H9 (cell line): Measurements from ENCODE around the gene MRPL20. TPM values are rescaled to one million over a fixed set of nuclear protein-coding genes. Genes with fewer than 3 reads are reported as not detected.

Experiments used
- DNase-seq: peaks from one replicate; pipeline ENCODE4 v3.0.0-alpha.2; 2017
- H2AFZ ChIP-seq: one replicate; pipeline ENCODE4 v1.6.1; 2013; ENCODE audit warnings: mild to moderate bottlenecking, low read length, control low read depth, moderate library complexity
- H2AK5ac ChIP-seq: 2 replicates; pipeline ENCODE4 v1.6.1; 2013; ENCODE audit warnings: low read length, control low read depth, mixed read lengths; ENCODE audit not compliant: insufficient read length
- H2BK120ac ChIP-seq: one replicate; pipeline ENCODE4 v1.6.1; 2013; ENCODE audit warnings: low read depth, mild to moderate bottlenecking, low read length, control low read depth, inconsistent platforms; ENCODE audit not compliant: poor library complexity, severe bottlenecking
- H2BK12ac ChIP-seq: 2 replicates; pipeline ENCODE4 v1.6.1; 2013; ENCODE audit warnings: low read length, control low read depth, mixed read lengths, low read depth; ENCODE audit not compliant: insufficient read length
- H2BK15ac ChIP-seq: 2 replicates; pipeline ENCODE4 v1.6.1; 2013; ENCODE audit warnings: low read depth, low read length, control low read depth
- H2BK20ac ChIP-seq: one replicate; pipeline ENCODE4 v1.6.1; 2013; ENCODE audit warnings: low read depth, mild to moderate bottlenecking, low read length, control low read depth, inconsistent platforms; ENCODE audit not compliant: poor library complexity, severe bottlenecking
- H2BK5ac ChIP-seq: 2 replicates; pipeline ENCODE4 v1.6.1; 2013; ENCODE audit warnings: low read length, control low read depth, mixed read lengths; ENCODE audit not compliant: insufficient read length
- H3K14ac ChIP-seq: 2 replicates; pipeline ENCODE4 v1.6.1; 2013; ENCODE audit warnings: low read length, control low read depth; ENCODE audit not compliant: insufficient read depth
- H3K18ac ChIP-seq: 2 replicates; pipeline ENCODE4 v1.6.1; 2013; ENCODE audit warnings: low read depth, mild to moderate bottlenecking, mixed read lengths, low read length, control low read depth; ENCODE audit not compliant: insufficient read length
- H3K23ac ChIP-seq: 2 replicates; pipeline ENCODE4 v1.6.1; 2013; ENCODE audit warnings: low read length, control low read depth, mixed read lengths, low read depth; ENCODE audit not compliant: insufficient read length
- H3K23me2 ChIP-seq: 2 replicates; pipeline ENCODE4 v1.6.1; 2013; ENCODE audit warnings: low read depth, mild to moderate bottlenecking, mixed read lengths, low read length, control low read depth; ENCODE audit not compliant: insufficient read length, poor library complexity, severe bottlenecking
- H3K27ac ChIP-seq: 2 replicates; pipeline ENCODE4 v1.5.1; 2013; ENCODE audit warnings: low read length, control low read depth, mixed read lengths, low read depth; ENCODE audit not compliant: insufficient read length
- H3K27me3 ChIP-seq: 2 replicates; pipeline ENCODE4 v1.6.1; 2013; ENCODE audit warnings: low read length, control low read depth, inconsistent platforms; ENCODE audit not compliant: insufficient read depth
- H3K4ac ChIP-seq: 2 replicates; pipeline ENCODE4 v1.6.1; 2013; ENCODE audit warnings: low read depth, mild to moderate bottlenecking, control low read depth, inconsistent platforms, low read length, moderate library complexity
- H3K4me1 ChIP-seq: 2 replicates; pipeline ENCODE4 v1.6.1; 2013; ENCODE audit warnings: low read length, control low read depth, inconsistent platforms; ENCODE audit not compliant: insufficient read depth
- H3K4me2 ChIP-seq: 2 replicates; pipeline ENCODE4 v1.6.1; 2013; ENCODE audit warnings: low read length, control low read depth, mixed read lengths; ENCODE audit not compliant: insufficient read length, insufficient read depth
- H3K56ac ChIP-seq: 2 replicates; pipeline ENCODE4 v1.6.1; 2013; ENCODE audit warnings: low read depth, mild to moderate bottlenecking, mixed read lengths, low read length, control low read depth; ENCODE audit not compliant: insufficient read length
- H3K79me1 ChIP-seq: 2 replicates; pipeline ENCODE4 v1.6.1; 2013; ENCODE audit warnings: low read depth, mild to moderate bottlenecking, moderate library complexity, low read length, control low read depth, inconsistent platforms; ENCODE audit not compliant: insufficient read depth, poor library complexity, severe bottlenecking
- H3K79me2 ChIP-seq: 2 replicates; pipeline ENCODE4 v1.6.1; 2013; ENCODE audit warnings: low read length, control low read depth, inconsistent platforms; ENCODE audit not compliant: insufficient read depth
- H3K9ac ChIP-seq: 2 replicates; pipeline ENCODE4 v1.6.1; 2013; ENCODE audit warnings: low read length, control low read depth, mixed read lengths; ENCODE audit not compliant: insufficient read length; ENCODE audit errors: extremely low read depth
- H3K9me3 ChIP-seq: one replicate; pipeline ENCODE4 v1.6.1; 2013; ENCODE audit warnings: low read depth, low read length, inconsistent platforms; ENCODE audit not compliant: control insufficient read depth
- H3T11ph ChIP-seq: one replicate; pipeline ENCODE4 v1.6.1; 2013; ENCODE audit warnings: mild to moderate bottlenecking, low read length, control low read depth, inconsistent platforms
- H4K20me1 ChIP-seq: one replicate; pipeline ENCODE4 v1.6.1; 2013; ENCODE audit not compliant: control insufficient read depth, insufficient read length, insufficient read depth
- H4K5ac ChIP-seq: 2 replicates; pipeline ENCODE4 v1.6.1; 2013; ENCODE audit warnings: low read depth, mild to moderate bottlenecking, mixed read lengths, low read length, control low read depth; ENCODE audit not compliant: insufficient read length
- H4K8ac ChIP-seq: replicated peaks from 2 replicates; pipeline ENCODE4 v1.6.1; 2013; ENCODE audit warnings: low read length, control low read depth, mixed read lengths, low read depth; ENCODE audit not compliant: insufficient read length
- H4K91ac ChIP-seq: 2 replicates; pipeline ENCODE4 v1.6.1; 2013; ENCODE audit warnings: low read depth, mild to moderate bottlenecking, moderate library complexity, mixed read lengths, low read length, control low read depth; ENCODE audit not compliant: insufficient read length
- H3K27ac Mint-ChIP-seq, 3 experiments: 2 replicates in 2 of 3; 3 replicates in 1 of 3; pipeline ENCODE4 v1.8.0; 2020 to 2021; ENCODE audit warnings: mixed read lengths in 3 of 3, mild to moderate bottlenecking in 1 of 3, moderate library complexity in 1 of 3
- H3K27me3 Mint-ChIP-seq: 2 replicates; pipeline ENCODE4 v1.8.0; 2021; ENCODE audit warnings: low read depth, mild to moderate bottlenecking, moderate library complexity, mixed read lengths
- H3K36me3 Mint-ChIP-seq, 3 experiments: 2 replicates in 2 of 3; 3 replicates in 1 of 3; pipeline ENCODE4 v1.8.0; 2020 to 2021; ENCODE audit warnings: low read depth in 3 of 3, mixed read lengths in 3 of 3; ENCODE audit not compliant: insufficient read depth in 1 of 3
- H3K4me1 Mint-ChIP-seq, 2 experiments: 2 replicates each; pipeline ENCODE4 v1.8.0; 2020; ENCODE audit warnings: mixed read lengths in 2 of 2
- H3K4me3 Mint-ChIP-seq, 2 experiments: 2 replicates in 1 of 2; 3 replicates in 1 of 2; pipeline ENCODE4 v1.8.0; 2020 to 2021; ENCODE audit warnings: mild to moderate bottlenecking in 2 of 2, mixed read lengths in 2 of 2, moderate library complexity in 1 of 2
- H3K9me3 Mint-ChIP-seq, 2 experiments: 2 replicates in 1 of 2; 3 replicates in 1 of 2; pipeline ENCODE4 v1.8.0; 2020; ENCODE audit warnings: mild to moderate bottlenecking in 2 of 2, mixed read lengths in 2 of 2, moderate library complexity in 1 of 2
- CTCF ChIP-seq: fragments of 200-600 bp; sonication (generic); conservative IDR thresholded peaks from 3 replicates; pipeline ENCODE4 v1.8.0; 2021; ENCODE audit warnings: antibody characterized with exemption, mild to moderate bottlenecking
- WGBS: extraction: QIAGEN DNeasy Blood & Tissue Kit; methylation state at CpG from one replicate; pipeline ENCODE4 v1.1.7; 2013; ENCODE audit warnings: missing lambda C conversion rate, low lambda C conversion rate, mixed read lengths; ENCODE audit not compliant: insufficient read length; ENCODE audit errors: extremely low coverage; 5-methylcytosine and 5-hydroxymethylcytosine counted together
- total RNA-seq: library from RNA; stranded (reverse); gene quantifications from 2 replicates; pipeline ENCODE4 v1.2.1, GENCODE V29; 2021

MRPL20 gene
- total RNA-seq, 1 experiment from 2014 or later: 162 TPM

GRCh38 chr1:1399872-1400575 lies 7.1 kb downstream of the MRPL20 start:
- peak overlapping the region; percentile 83 to 96 (median 93); a peak in 6 of 7 replicates for H3K27ac Mint-ChIP-seq
- WGBS: no CpG with 5 or more reads among the region's 34 CpGs
- H2BK15ac ChIP-seq: no peak overlapping the region
- peak overlapping the region; percentile 69 for H3K4me2 ChIP-seq
- H3K4ac ChIP-seq: no peak overlapping the region
- peaks cover 2% of the 10 kb centered on the region for H4K20me1 ChIP-seq
- no peak overlapping the region for H3K56ac ChIP-seq
- H4K91ac ChIP-seq: no peak overlapping the region
- no peak for TF ChIP-seq CTCF
- H3K27me3 ChIP-seq: no peaks in the 10 kb centered on the region
- peaks cover 0 to 2% of the 10 kb centered on the region in 2 experiments; a peak in 2 of 5 replicates for H3K9me3 Mint-ChIP-seq
- H3K4me1 ChIP-seq: no peaks in the 10 kb centered on the region
- no peak overlapping the region for H2AFZ ChIP-seq
- peaks cover 11% of the 10 kb centered on the region for H3K23me2 ChIP-seq
- H3K79me2 ChIP-seq: peaks cover 8% of the 10 kb centered on the region; the same call in 1 of the 2 replicates
- H3K23ac ChIP-seq: no peak overlapping the region
- H2BK12ac ChIP-seq: no peak overlapping the region
- peak overlapping the region; percentile 90 for H3K4me3 Mint-ChIP-seq
- peaks cover 12% of the 10 kb centered on the region for H3K79me1 ChIP-seq
- no peak overlapping the region for H3K27ac ChIP-seq
- H3K14ac ChIP-seq: peak overlapping the region; percentile 76
- no peak overlapping the region for H2BK5ac ChIP-seq
- peak overlapping the region; percentile 88 for H3K9ac ChIP-seq
- H3T11ph ChIP-seq: no peak overlapping the region
- no peak overlapping the region for H2BK20ac ChIP-seq
- no peak overlapping the region for H2AK5ac ChIP-seq
- H3K4me1 Mint-ChIP-seq: peaks cover 24 to 32% of the 10 kb centered on the region in 2 experiments
- H4K5ac ChIP-seq: no peak overlapping the region
- H2BK120ac ChIP-seq: no peak overlapping the region
- no peak for DNase-seq
- peaks cover 50 to 88% (median 70%) of the 10 kb centered on the region in 3 experiments for H3K36me3 Mint-ChIP-seq
- no peaks in the 10 kb centered on the region for H3K9me3 ChIP-seq
- H4K8ac ChIP-seq: no peak overlapping the region
- H3K27me3 Mint-ChIP-seq: peaks cover 1% of the 10 kb centered on the region; the same call in 1 of the 2 replicates
- no peak overlapping the region for H3K18ac ChIP-seq
